Measurements from ENCODE around the gene FOXO3. TPM values are rescaled to one million over a fixed set of nuclear protein-coding genes. Genes with fewer than 3 reads are reported as not detected.
A peak's percentile ranks its signal among the peaks of the same experiment; 100 is the strongest.

FOXO3 gene
- total RNA-seq, 2 experiments from 2014 or later = 7.5 to 9.0 TPM

- DNase-seq (peak; percentile 80), ATAC-seq (peak; percentile 91)
- Mint-ChIP-seq H3K27me3 (no peaks in the 10 kb centered on the region), H3K9me3 (no peaks in the 10 kb centered on the region), H3K4me1 (ENCODE audit: low read depth) (peaks cover 56% of the 10 kb centered on the region), H3K36me3 (ENCODE audit: low read depth) (peaks cover 2% of the 10 kb centered on the region), H3K27ac (peak overlapping the region; percentile 48), H3K4me3 (no peak overlapping the region)
- TF ChIP-seq, protein P1, sequence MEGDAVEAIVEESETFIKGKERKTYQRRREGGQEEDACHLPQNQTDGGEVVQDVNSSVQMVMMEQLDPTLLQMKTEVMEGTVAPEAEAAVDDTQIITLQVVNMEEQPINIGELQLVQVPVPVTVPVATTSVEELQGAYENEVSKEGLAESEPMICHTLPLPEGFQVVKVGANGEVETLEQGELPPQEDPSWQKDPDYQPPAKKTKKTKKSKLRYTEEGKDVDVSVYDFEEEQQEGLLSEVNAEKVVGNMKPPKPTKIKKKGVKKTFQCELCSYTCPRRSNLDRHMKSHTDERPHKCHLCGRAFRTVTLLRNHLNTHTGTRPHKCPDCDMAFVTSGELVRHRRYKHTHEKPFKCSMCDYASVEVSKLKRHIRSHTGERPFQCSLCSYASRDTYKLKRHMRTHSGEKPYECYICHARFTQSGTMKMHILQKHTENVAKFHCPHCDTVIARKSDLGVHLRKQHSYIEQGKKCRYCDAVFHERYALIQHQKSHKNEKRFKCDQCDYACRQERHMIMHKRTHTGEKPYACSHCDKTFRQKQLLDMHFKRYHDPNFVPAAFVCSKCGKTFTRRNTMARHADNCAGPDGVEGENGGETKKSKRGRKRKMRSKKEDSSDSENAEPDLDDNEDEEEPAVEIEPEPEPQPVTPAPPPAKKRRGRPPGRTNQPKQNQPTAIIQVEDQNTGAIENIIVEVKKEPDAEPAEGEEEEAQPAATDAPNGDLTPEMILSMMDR (IDR thresholded peaks at IDR 0.05) = no peak
- CTCF ChIA-PET = interaction anchor here (0.8 to 1.4 kb wide), 4 partner anchors 9 to 73 kb away, joined by 3 to 4 read pairs (median 3); no protein-coding TSS in a partner anchor
- intact Hi-C loops (cut with micrococcal nuclease) = no loop called here
- POLR2A ChIA-PET = interaction anchor here (0.6 to 0.8 kb wide), 2 partner anchors 22 to 33 kb away, joined by 3 read pairs; no protein-coding TSS in a partner anchor
Measured at GRCh38 chr6:108592371-108593337, 31.9 kb downstream of the FOXO3 start.

- Mint-ChIP-seq H3K9me3 (no peaks in the 10 kb centered on the region), H3K36me3 (ENCODE audit: low read depth) (peaks cover 2% of the 10 kb centered on the region), H3K4me1 (ENCODE audit: low read depth) (peaks cover 50% of the 10 kb centered on the region), H3K27ac (no peak overlapping the region), H3K27me3 (no peaks in the 10 kb centered on the region), H3K4me3 (no peak overlapping the region)
- ChIA-PET CTCF (no interaction called here), POLR2A (interaction anchor here (0.6 kb wide), 1 partner anchor 1284 kb away, joined by 4 read pairs; no protein-coding TSS in a partner anchor)
- DNase-seq = no peak
- intact Hi-C loops (cut with micrococcal nuclease) = no loop called here
- no peak for ATAC-seq
- TF ChIP-seq, protein P1 (IDR thresholded peaks at IDR 0.05) = no peak
Measured at GRCh38 chr6:108594151-108594550, 33.4 kb downstream of the FOXO3 start.

DNA sequence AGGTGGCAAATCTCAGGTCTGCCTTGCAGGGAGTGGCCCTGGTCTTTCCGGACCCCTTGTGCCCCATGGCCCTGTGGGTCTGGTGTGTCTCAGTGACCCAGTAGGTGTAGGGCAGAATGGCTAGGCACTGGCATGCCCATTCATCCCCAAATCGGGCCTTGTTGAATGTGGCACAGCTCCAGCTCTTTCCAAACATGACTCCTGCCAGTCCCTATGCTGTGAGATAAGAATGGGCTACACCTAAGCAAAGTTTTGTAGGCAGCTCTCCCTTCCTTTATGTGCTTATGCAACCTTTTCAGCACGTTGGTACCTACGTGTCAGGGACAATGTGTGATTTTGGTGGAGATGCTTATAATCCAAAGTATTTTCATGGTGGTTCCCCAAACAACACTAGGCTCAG lies 33.9 kb downstream of the FOXO3 start:
- Mint-ChIP-seq H3K36me3 (ENCODE audit: low read depth) (peaks cover 2% of the 10 kb centered on the region), H3K9me3 (no peaks in the 10 kb centered on the region), H3K27me3 (no peaks in the 10 kb centered on the region), H3K4me1 (ENCODE audit: low read depth) (peaks cover 45% of the 10 kb centered on the region), H3K27ac (no peak overlapping the region), H3K4me3 (no peak overlapping the region)
- DNase-seq (no peak), ATAC-seq (no peak)
- ChIA-PET POLR2A (interaction anchor here (0.6 kb wide), 1 partner anchor 1284 kb away, joined by 4 read pairs; no protein-coding TSS in a partner anchor), CTCF (no interaction called here)
- intact Hi-C loops (cut with micrococcal nuclease) = no loop called here
- TF ChIP-seq, protein P1 (IDR thresholded peaks at IDR 0.05) = no peak

DNA sequence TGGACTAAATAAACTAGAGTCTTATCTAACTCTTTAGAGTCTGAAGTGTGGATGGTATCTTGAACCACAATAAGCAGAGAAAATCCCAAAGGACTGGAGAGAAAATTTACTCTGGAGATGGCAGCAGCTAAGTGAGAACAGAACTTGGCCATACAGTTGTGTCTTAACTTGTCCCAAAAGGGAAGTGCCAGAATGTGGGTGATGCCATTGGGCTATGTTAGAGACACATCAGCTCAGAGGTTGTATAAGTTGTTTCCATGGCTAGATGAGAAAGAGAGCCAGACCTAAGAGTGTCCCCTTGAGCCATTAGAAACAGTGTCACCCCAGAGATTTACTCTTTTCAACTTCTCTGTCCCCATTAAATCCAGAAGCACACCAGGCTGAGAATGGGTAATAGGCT lies 36.2 kb downstream of the FOXO3 start:
- ChIA-PET POLR2A (interaction anchor here (0.6 kb wide), 2 partner anchors 151 to 194 kb away, joined by 3 to 4 read pairs; no protein-coding TSS in a partner anchor), CTCF (no interaction called here)
- Mint-ChIP-seq H3K4me3 (no peak overlapping the region), H3K27ac (no peak overlapping the region), H3K4me1 (ENCODE audit: low read depth) (peaks cover 34% of the 10 kb centered on the region), H3K27me3 (no peaks in the 10 kb centered on the region), H3K36me3 (ENCODE audit: low read depth) (peaks cover 2% of the 10 kb centered on the region), H3K9me3 (no peaks in the 10 kb centered on the region)
- DNase-seq = no peak
- TF ChIP-seq, protein P1 (IDR thresholded peaks at IDR 0.05) = no peak
- no peak for ATAC-seq
- intact Hi-C loops (cut with micrococcal nuclease) = no loop called here

All from activated CD8-positive, alpha-beta T cell treated with anti-CD3 and anti-CD28 coated beads for 36 hours (primary cell).